Transverse colon (tissue), 4 donors: Measurements from ENCODE around the gene LHX2. TPM values are rescaled to one million over a fixed set of nuclear protein-coding genes. Genes with fewer than 3 reads are reported as not detected.

Experiments used
- DNase-seq: peaks from one replicate; pipeline ENCODE4 v3.0.0-alpha.2; 2019
- H3K27ac ChIP-seq, 4 donors: fragments of 200-600 bp; sonication (generic); 2 replicates each; pipeline ENCODE4 v1.5.1; 2016 to 2018; ENCODE audit warnings: inconsistent platforms in 4 of 4
- H3K27me3 ChIP-seq: fragments of 200-600 bp; sonication (generic); 2 replicates; pipeline ENCODE4 v1.5.1; 2017; ENCODE audit warnings: inconsistent platforms
- H3K36me3 ChIP-seq, 4 donors: fragments of 200-600 bp; sonication (generic); 2 replicates each; pipeline ENCODE4 v1.5.1; 2017 to 2019; ENCODE audit warnings: inconsistent platforms in 4 of 4
- H3K4me1 ChIP-seq, 4 donors: fragments of 200-600 bp; sonication (generic); 2 replicates each; pipeline ENCODE4 v1.5.1; 2017 to 2020; ENCODE audit warnings: inconsistent platforms in 4 of 4
- H3K4me3 ChIP-seq, 4 donors: fragments of 200-600 bp; sonication (generic); 1 replicate in 1 of 4; 2 replicates in 3 of 4; pipeline versions ENCODE4 v1.5.1 to v1.6.1; 2017 to 2019; ENCODE audit warnings: inconsistent platforms in 4 of 4
- H3K9me3 ChIP-seq, 2 donors: fragments of 200-600 bp; sonication (generic); 2 replicates each; pipeline ENCODE4 v1.5.1; 2017 to 2019; ENCODE audit warnings: inconsistent platforms in 2 of 2
- CTCF ChIP-seq, 5 experiments: fragments of 200-600 bp in 3 of 5; fragments of 450-650 bp in 2 of 5; sonication (generic) in 3 of 5; IDR thresholded peaks; 1 replicate in 2 of 5; 2 replicates in 3 of 5; pipeline ENCODE4 v1.5.1; 2016 to 2017; ENCODE audit warnings: antibody characterized with exemption in 5 of 5, inconsistent platforms in 3 of 5, mild to moderate bottlenecking in 2 of 5, moderate library complexity in 1 of 5
- EP300 ChIP-seq: sonication (generic); formaldehyde crosslinking; IDR thresholded peaks from one replicate; pipeline ENCODE4 v1.6.1; 2017; ENCODE audit warnings: antibody characterized with exemption, low read depth
- POLR2AphosphoS5 ChIP-seq, 3 donors: sonication (generic); formaldehyde crosslinking; IDR thresholded peaks; one replicate each; pipeline ENCODE4 v1.6.1; 2016; ENCODE audit warnings: antibody characterized with exemption in 3 of 3
- WGBS, 2 donors: methylation state at CpG; one replicate each; pipeline ENCODE4 v1.1.5; 2018; ENCODE audit warnings: low coverage in 1 of 2; 5-methylcytosine and 5-hydroxymethylcytosine counted together
- in situ Hi-C, 4 donors: fragments of 200-750 bp; cut with MboI; loops; one replicate each; pipeline versions ENCODE4 v1.15.0 to v1.15.1; 2017; ENCODE audit warnings: low sequenced_read_pairs in 3 of 4, low pct_ligation_motif_present in 1 of 4, low pct_unique_long_range_greater_than_20kb in 1 of 4
- intact Hi-C: fragments of 100-400 bp; cut with DNase I; formaldehyde crosslinking; loops from one replicate; pipeline ENCODE4 v1.15.1; 2023; ENCODE audit warnings: low total_unique reads
- total RNA-seq, 4 donors: library from RNA; depleted of rRNA; stranded (reverse); fragments of >200 nt; gene quantifications; one replicate each; pipeline ENCODE4 v1.1.0, GENCODE V29; 2016

Gene LHX2
- total RNA-seq, 4 donors from 2014 or later: not detected

DNA sequence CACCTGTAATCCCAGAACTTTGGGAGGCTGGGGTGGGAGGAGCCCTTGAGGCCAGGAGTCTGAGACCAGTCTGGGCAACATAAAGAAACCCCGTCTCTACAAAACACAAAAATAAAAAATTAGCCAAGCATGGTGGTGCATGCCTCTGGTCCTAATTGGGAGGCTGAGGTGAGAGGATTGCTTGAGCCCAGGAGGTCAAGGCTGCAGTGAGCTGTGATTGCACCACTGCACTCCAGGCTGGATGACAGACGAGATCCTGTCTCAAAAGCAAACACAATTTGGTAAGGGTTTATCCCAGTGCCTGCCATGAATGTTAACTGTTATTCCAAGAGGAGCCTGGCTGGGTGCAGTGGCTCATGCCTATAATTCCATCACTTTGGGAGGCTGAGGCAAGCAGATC is 71.1 kb downstream of the LHX2 start:
- 47 to 100% methylated on average over 1 to 2 of the region's 2 CpGs for WGBS, 2 donors
- Histone ChIP-seq H3K27me3 (peaks cover 11% of the 10 kb centered on the region), H3K4me3 (no peak overlapping the region), H3K36me3 (no peaks in the 10 kb centered on the region), H3K27ac (no peak overlapping the region), H3K4me1 (no peaks in the 10 kb centered on the region), H3K9me3 (peaks cover 4 to 5% of the 10 kb centered on the region in 2 donors)
- TF ChIP-seq POLR2AphosphoS5 (IDR thresholded peaks at IDR 0.05): no peak
- TF ChIP-seq CTCF (IDR thresholded peaks at IDR 0.05): no peak
- TF ChIP-seq EP300: no peak
- intact Hi-C loops: no loop called here
- in situ Hi-C loops: no loop called here
- DNase-seq: no peak

Other genes with a start within 250 kb of the LHX2 start
- gene DENND1A, start 81.6 kb upstream of the LHX2 start, total RNA-seq: 10 to 100 TPM; 12.5 to 78.6 (median 40.0) TPM
- 10 to 100 TPM; 12.3 to 31.1 (median 21.6) TPM for gene NEK6, start 246.2 kb downstream of the LHX2 start, total RNA-seq